HS-5 (cell line): Measurements from ENCODE around the gene EVI5.
"Not testable (repeated sequence)": the region's sequence is repeated elsewhere in the genome, so short reads cannot be mapped to it uniquely, and the experiment has no call there.

Source experiments
- DNase-seq: peaks from one replicate; pipeline ENCODE4 v3.0.0-alpha.2; 2012; ENCODE audit warnings: low read depth

The EVI5 gene

GRCh38 chr1:92791487-92792066 is 6.7 kb upstream of the EVI5 start:
- DNase-seq, result no peak

GRCh38 chr1:92790867-92791266 is 6.0 kb upstream of the EVI5 start:
- DNase-seq, result no peak

GRCh38 chr1:92790081-92790480 is 5.2 kb upstream of the EVI5 start:
- no peak for DNase-seq

GRCh38 chr1:92786111-92786901 is 1.4 kb upstream of the EVI5 start:
- no peak for DNase-seq

DNA sequence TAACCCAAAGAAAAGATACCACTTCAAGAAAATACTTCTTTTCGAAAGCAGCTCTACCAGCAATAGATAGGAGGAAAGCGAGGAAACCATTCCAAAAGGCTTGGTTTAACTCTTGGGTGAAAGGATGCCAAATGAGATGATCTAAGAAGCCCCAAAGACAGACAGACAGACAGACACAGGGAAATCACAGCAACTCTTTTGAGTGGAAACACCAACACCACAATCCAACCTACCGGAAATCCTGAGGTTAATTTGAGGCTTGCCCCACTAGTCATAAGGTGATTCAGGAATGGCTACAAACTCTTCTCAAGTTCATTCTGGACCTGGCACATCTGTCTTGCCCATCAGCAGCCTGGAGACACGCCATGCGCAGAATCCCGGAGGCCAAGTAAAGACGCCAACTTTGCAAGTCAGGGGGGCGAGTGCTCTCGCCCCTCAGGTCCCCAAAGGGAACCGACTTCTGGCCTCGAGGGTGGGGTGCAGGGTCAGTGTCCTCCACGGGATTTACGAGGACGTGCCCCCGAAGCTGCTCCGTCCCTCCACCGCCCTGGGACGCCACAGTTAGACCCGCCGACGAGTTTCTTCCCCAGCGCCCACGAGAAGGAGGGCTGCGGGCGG is 778 bp downstream of the EVI5 start:
- peak; percentile 58 for DNase-seq

DNA sequence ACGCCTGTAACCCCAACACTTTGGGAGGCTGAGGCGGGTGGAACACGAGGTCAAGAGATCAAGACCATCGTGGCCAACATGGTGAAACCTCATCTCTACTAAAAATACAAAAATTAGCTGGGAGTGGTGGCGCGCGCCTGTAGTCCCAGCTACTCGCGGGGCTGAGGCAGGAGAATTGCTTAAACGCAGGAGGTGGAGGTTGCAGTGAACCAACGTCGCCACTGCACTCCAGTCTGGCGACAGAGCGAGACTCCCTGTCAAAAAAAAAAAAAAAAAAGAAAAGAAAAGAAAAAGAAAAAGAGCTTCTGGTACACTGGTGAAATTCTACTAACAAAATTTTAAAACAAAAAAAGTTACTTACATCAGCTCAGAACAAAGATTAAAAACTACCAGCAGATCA is 1.4 kb downstream of the EVI5 start:
- not testable (repeated sequence) for DNase-seq

GRCh38 chr1:92778376-92778775 is 6.5 kb downstream of the EVI5 start:
- DNase-seq, result no peak

GRCh38 chr1:92774407-92774806 is 10.5 kb downstream of the EVI5 start:
- DNase-seq, result no peak

DNA sequence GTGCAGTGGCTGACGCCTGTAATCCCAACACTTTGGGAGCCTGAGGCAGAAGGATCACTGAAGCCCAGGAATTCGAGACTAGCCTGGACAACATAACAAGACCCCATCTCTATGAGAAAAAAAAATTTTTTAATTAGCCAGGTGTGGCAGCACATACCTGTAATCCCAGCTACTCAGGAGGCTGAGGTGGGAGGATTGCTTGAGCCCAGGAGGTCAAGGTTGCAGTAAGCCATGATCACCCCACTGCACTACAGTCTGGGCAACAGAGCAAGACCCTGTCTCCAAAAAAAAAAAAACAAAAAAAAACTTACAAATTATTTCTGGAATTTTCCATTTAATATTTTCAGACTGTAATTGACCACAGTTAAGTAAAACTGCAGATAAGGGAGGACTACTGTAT is 11.2 kb downstream of the EVI5 start:
- DNase-seq, result not testable (repeated sequence)

GRCh38 chr1:92769856-92770255 is 15.1 kb downstream of the EVI5 start:
- no peak for DNase-seq

DNA sequence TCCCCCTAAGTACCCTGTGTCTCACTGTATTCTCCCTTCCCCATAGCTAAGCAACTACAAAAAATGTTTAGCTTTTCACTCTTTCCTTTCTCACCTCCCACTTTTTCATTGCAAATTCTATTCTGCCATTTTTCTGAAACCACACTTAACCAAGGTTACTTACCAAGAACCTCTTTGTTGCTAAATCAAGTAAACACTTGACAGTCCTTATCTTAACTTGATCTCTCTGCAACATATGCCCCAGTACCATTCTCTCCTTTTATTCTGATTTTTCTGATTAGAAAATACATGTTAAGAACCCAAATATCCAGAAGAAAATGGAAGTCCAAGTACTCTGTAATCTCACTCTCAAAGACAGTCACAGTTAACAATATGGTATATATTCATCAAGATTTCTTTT is 16.0 kb downstream of the EVI5 start:
- no peak for DNase-seq

GRCh38 chr1:92768296-92768695 is 16.6 kb downstream of the EVI5 start:
- DNase-seq, result no peak

- DNase-seq, result no peak
These were observed 20.8 kb downstream of the EVI5 start for GRCh38 chr1:92764116-92764515.

DNA sequence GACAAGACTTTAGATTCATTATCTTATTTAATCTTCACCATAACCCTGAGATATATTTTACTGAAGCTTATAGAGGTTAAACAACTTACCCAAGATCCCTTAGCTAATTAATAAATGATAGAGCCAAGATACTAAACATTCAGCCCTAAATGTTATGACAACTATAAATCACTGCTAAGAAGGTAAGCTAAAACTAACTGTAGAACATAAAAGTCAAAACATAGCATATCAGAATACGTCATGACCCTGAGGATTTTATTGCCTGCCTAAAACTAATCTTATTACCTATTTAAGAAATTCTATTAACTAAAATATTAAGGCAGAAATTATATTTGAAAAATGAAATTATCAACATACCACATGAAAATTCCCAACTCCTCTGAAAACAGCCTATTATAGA is 22.6 kb downstream of the EVI5 start:
- no peak for DNase-seq

- DNase-seq, result no peak
These were observed 25.5 kb downstream of the EVI5 start for GRCh38 chr1:92759361-92759760.

DNA sequence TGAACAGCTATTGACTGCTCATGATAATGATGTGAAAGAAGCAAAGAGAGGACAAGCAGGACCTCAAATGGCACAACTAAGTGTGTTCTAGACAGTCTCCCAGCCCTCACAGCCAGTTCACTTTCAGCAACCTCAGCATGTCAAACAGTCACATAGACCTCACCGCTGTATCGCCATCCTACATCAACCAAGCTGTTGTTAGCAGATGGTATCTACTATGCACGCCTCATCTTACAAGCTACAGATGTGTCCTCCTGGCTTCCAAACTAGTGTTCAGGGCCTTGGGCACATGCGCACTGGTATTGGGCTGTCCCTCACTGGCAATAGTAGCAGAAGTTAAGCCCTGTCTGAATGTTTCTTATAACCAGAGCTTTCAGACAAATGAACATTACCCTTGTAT is 28.4 kb downstream of the EVI5 start:
- no peak for DNase-seq

DNA sequence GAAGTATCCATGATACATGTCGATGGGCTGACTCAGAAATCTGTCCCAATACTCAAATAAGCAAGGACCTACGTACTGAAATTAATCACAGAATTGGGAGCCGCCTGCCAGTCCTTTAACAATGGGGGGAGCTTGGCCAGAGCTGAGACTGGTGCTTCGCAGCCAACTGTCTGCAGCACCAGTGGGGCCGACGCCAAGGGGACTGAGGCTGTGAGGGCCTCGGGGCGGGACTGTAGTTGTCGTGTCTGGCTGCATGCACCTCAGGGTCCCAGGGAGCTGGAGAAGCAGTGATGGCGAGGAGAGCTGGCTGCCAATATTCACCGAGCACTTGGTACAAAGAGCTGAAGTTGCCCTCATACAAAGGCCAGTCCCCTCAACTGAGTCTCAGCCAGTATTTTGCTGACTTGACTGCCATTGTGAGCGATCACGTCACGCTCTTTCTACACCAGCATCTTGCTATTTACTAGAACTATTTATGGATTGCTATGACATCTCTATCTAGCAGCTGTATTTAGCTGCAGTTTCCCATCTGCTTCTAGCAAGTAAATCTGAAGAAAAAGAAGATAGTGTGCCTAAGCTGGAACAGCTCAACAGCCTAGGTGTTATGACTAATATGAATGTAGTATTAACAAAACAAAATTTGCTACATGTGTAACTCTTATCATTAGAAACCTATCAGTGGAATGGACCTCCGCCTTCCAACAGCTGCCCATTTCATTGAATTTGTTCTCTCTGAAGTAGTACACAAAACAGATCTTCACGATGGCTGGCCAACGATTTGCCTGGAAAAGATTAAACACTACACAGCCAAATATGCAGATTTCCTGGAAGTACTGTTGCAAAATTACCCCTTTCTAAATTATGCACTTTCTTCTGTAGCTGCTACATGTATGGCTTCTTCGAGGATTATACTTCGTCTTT is 29.1 kb downstream of the EVI5 start:
- no peak for DNase-seq

DNA sequence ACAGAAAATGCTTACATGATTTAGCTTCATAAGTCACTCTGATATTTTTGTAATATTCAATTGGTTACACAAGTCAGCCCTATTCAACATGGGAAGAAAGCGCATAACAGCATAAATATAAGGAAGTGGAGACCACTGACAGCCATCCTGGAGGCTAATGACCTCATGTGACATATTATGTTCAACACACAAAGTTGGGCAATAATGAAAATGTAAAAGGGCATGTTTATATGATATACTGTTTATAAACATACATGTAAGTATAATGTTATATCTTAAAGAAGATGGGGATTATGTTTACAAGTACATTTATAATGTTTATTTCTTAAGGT is 30.2 kb downstream of the EVI5 start:
- no peak for DNase-seq

- DNase-seq, result peak; percentile 52
These were observed 30.7 kb downstream of the EVI5 start for GRCh38 chr1:92754000-92754718.

DNA sequence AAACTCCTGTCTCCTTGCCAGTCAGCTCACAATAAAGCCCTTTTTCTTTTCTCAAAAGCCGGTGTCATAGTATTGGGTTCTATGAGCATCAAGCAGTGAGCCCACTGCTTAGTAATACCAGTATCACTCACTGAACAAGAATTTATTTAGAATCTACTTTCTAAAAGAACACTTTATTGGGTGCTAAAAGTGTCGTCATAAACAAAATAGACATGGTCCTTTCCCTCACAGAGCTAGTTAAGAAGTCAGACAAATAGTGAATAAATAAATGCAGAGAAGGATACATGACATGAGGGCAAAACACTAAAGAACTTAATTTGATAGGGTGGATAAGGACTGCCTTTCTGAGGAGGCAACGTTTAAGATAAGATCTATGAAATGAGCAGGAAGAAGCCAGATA is 32.2 kb downstream of the EVI5 start:
- DNase-seq, result no peak

- DNase-seq, result no peak
These were observed 35.8 kb downstream of the EVI5 start for GRCh38 chr1:92749024-92749634.
